Mammary epithelial cell (primary cell): ENCODE data around the gene PODXL2.

Experiments
- EZH2 ChIP-seq: IDR thresholded peaks from 2 replicates; pipeline ENCODE4 v1.6.1; 2012; ENCODE audit warnings: low read length, inconsistent platforms, borderline replicate concordance
- TF ChIP-seq, protein P1 (sequence below), 2 donors: IDR thresholded peaks in 1 of 2; conservative IDR thresholded peaks in 1 of 2; 2 replicates each; pipeline ENCODE4 v1.5.1; 2011 to 2012; ENCODE audit warnings: inconsistent platforms in 2 of 2, low read length in 2 of 2, mild to moderate bottlenecking in 2 of 2, control low read depth in 1 of 2, low read depth in 1 of 2; ENCODE audit not compliant: insufficient read depth in 1 of 2; ENCODE audit errors: extremely low read depth in 1 of 2

DNA sequence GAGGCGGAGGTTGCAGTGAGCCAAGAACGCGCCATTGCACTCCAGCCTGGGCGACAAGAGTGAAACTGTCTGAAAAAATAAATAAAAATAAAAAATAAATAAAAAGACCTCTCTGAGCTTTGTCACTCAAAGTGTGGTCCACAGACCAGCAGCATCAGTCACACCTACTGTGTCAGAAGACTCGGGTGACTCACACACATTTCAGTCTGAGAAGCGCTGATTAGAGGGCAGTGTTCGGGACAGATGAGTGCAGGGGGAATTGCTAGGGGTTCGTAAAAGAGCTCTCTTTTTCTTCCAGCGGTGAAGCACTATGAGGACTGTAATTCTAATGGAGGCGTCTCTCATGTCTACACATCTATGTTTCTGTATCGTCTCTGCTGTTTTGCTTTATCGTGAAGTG lies 5.7 kb downstream of the PODXL2 start:
- TF ChIP-seq, protein P1, sequence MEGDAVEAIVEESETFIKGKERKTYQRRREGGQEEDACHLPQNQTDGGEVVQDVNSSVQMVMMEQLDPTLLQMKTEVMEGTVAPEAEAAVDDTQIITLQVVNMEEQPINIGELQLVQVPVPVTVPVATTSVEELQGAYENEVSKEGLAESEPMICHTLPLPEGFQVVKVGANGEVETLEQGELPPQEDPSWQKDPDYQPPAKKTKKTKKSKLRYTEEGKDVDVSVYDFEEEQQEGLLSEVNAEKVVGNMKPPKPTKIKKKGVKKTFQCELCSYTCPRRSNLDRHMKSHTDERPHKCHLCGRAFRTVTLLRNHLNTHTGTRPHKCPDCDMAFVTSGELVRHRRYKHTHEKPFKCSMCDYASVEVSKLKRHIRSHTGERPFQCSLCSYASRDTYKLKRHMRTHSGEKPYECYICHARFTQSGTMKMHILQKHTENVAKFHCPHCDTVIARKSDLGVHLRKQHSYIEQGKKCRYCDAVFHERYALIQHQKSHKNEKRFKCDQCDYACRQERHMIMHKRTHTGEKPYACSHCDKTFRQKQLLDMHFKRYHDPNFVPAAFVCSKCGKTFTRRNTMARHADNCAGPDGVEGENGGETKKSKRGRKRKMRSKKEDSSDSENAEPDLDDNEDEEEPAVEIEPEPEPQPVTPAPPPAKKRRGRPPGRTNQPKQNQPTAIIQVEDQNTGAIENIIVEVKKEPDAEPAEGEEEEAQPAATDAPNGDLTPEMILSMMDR (conservative IDR thresholded peaks at IDR 0.05 in 1 of 2, IDR thresholded peaks at IDR 0.05 in 1 of 2; ENCODE audit: extremely low read depth in 1 of 2, insufficient read depth in 1 of 2, low read depth in 1 of 2, low read length in 2 of 2): no peak
- no peak for TF ChIP-seq EZH2
